Mammary epithelial cell (primary cell): ENCODE results near the gene LRMDA.

Experiments used
- CTCF ChIP-seq, 2 donors: IDR thresholded peaks in 1 of 2; conservative IDR thresholded peaks in 1 of 2; 2 replicates each; pipeline ENCODE4 v1.5.1; 2011 to 2012; ENCODE audit warnings: inconsistent platforms in 2 of 2, low read length in 2 of 2, mild to moderate bottlenecking in 2 of 2, control low read depth in 1 of 2, low read depth in 1 of 2; ENCODE audit not compliant: insufficient read depth in 1 of 2; ENCODE audit errors: extremely low read depth in 1 of 2
- EZH2 ChIP-seq: IDR thresholded peaks from 2 replicates; pipeline ENCODE4 v1.6.1; 2012; ENCODE audit warnings: low read length, inconsistent platforms, borderline replicate concordance

DNA sequence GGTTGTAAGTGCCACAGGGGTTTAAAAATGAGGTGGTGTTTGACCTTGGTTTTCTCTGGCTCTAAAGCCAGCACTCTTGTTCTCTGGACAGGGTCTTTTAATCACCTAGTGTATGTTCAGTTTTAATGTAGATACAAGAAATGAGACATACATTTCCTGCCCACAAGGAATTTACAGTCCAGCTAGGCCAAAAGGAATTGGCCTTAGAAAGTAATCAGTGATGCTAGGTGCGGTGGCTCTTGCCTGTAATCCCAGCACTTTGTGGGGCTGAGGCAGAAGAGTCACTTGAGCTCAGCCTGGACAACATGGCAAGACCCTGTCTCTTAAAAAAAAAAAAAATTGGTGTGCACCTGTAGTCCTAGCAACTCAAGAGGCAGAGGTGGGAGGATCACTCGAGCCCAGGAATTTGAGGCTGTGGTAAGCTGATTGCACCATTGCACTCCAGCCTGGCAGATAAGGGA is 100.2 kb downstream of the LRMDA start:
- TF ChIP-seq CTCF (conservative IDR thresholded peaks at IDR 0.05 in 1 of 2, IDR thresholded peaks at IDR 0.05 in 1 of 2; ENCODE audit: extremely low read depth in 1 of 2, insufficient read depth in 1 of 2, low read depth in 1 of 2, low read length in 2 of 2) (no peak), EZH2 (no peak)
